KMS-11 (cell line): Measurements from ENCODE around the gene ABTB2.

Source experiments
- H2AFZ ChIP-seq: fragments of 200-600 bp; sonication (generic); 2 replicates; pipeline ENCODE4 v1.6.1; 2016; ENCODE audit warnings: antibody characterized with exemption, mixed run types, low read depth
- H3K27ac ChIP-seq: fragments of 200-600 bp; sonication (generic); 2 replicates; pipeline ENCODE4 v1.6.1; 2016; ENCODE audit warnings: mild to moderate bottlenecking, mixed run types
- H3K27me3 ChIP-seq: fragments of 200-600 bp; sonication (generic); 2 replicates; pipeline ENCODE4 v1.6.1; 2017; ENCODE audit warnings: mild to moderate bottlenecking, low read depth, mixed run types, moderate library complexity; ENCODE audit not compliant: insufficient read depth
- H3K36me3 ChIP-seq: fragments of 200-600 bp; sonication (generic); 2 replicates; pipeline ENCODE4 v1.6.1; 2017; ENCODE audit warnings: mild to moderate bottlenecking, mixed run types; ENCODE audit not compliant: insufficient read depth
- H3K4me1 ChIP-seq: fragments of 200-600 bp; sonication (generic); 2 replicates; pipeline ENCODE4 v1.6.1; 2016; ENCODE audit warnings: mild to moderate bottlenecking, low read depth, mixed run types; ENCODE audit not compliant: poor library complexity, severe bottlenecking
- H3K4me2 ChIP-seq: fragments of 200-600 bp; sonication (generic); 2 replicates; pipeline ENCODE4 v1.7.0; 2016; ENCODE audit warnings: mild to moderate bottlenecking, mixed run types
- H3K4me3 ChIP-seq: fragments of 200-600 bp; sonication (generic); IDR thresholded peaks from 2 replicates; pipeline ENCODE4 v1.6.1; 2017; ENCODE audit warnings: low read depth, low read length, mixed read lengths; ENCODE audit not compliant: insufficient read depth
- H3K79me2 ChIP-seq: fragments of 200-600 bp; sonication (generic); 2 replicates; pipeline ENCODE4 v1.6.1; 2016; ENCODE audit warnings: low read depth, mixed run types; ENCODE audit not compliant: insufficient read depth
- H3K9ac ChIP-seq: fragments of 200-600 bp; sonication (generic); 2 replicates; pipeline ENCODE4 v1.6.1; 2016; ENCODE audit warnings: mild to moderate bottlenecking, mixed run types
- H4K20me1 ChIP-seq: fragments of 200-600 bp; sonication (generic); 2 replicates; pipeline ENCODE4 v1.6.1; 2016; ENCODE audit warnings: mild to moderate bottlenecking, mixed run types; ENCODE audit not compliant: insufficient read depth
- CTCF ChIP-seq: fragments of 200-600 bp; sonication (generic); conservative IDR thresholded peaks from 2 replicates; pipeline ENCODE4 v1.6.1; 2017; ENCODE audit warnings: low read depth, mild to moderate bottlenecking, antibody characterized with exemption, low read length, moderate library complexity, mixed read lengths

ABTB2 gene

GRCh38 chr11:34150494-34151151, 207.2 kb downstream of the ABTB2 start:
- H3K79me2 ChIP-seq, result no peaks in the 10 kb centered on the region
- H4K20me1 ChIP-seq, result no peaks in the 10 kb centered on the region
- H3K27me3 ChIP-seq, result no peaks in the 10 kb centered on the region
- no peaks in the 10 kb centered on the region for H3K4me1 ChIP-seq
- no peak overlapping the region for H3K9ac ChIP-seq
- H3K4me2 ChIP-seq, result no peak overlapping the region
- H3K27ac ChIP-seq, result no peak overlapping the region
- H3K36me3 ChIP-seq, result peaks cover 6% of the 10 kb centered on the region; the same call in 1 of the 2 replicates
- no peak for TF ChIP-seq CTCF
- no peak overlapping the region for H3K4me3 ChIP-seq
- H2AFZ ChIP-seq, result no peak overlapping the region

- no peaks in the 10 kb centered on the region for H3K4me1 ChIP-seq
- TF ChIP-seq CTCF, result peak; percentile 34; the same call in 1 of the 2 replicates
- peaks cover 7% of the 10 kb centered on the region; the same call in 1 of the 2 replicates for H3K36me3 ChIP-seq
- H3K27me3 ChIP-seq, result no peaks in the 10 kb centered on the region
- H3K4me3 ChIP-seq, result no peak overlapping the region
- no peaks in the 10 kb centered on the region for H3K79me2 ChIP-seq
- H3K4me2 ChIP-seq, result no peak overlapping the region
- H3K9ac ChIP-seq, result no peak overlapping the region
- no peak overlapping the region for H2AFZ ChIP-seq
- H3K27ac ChIP-seq, result no peak overlapping the region
- no peaks in the 10 kb centered on the region for H4K20me1 ChIP-seq
Observed at GRCh38 chr11:34149786-34150185, 208.0 kb downstream of the ABTB2 start.

GRCh38 chr11:34149274-34149673, 208.5 kb downstream of the ABTB2 start:
- no peak overlapping the region for H3K4me2 ChIP-seq
- H3K27me3 ChIP-seq, result no peaks in the 10 kb centered on the region
- H2AFZ ChIP-seq, result no peak overlapping the region
- no peak overlapping the region for H3K9ac ChIP-seq
- no peak for TF ChIP-seq CTCF
- no peaks in the 10 kb centered on the region for H3K4me1 ChIP-seq
- H3K36me3 ChIP-seq, result peaks cover 7% of the 10 kb centered on the region; the same call in 1 of the 2 replicates
- H3K4me3 ChIP-seq, result no peak overlapping the region
- H4K20me1 ChIP-seq, result no peaks in the 10 kb centered on the region
- no peak overlapping the region for H3K27ac ChIP-seq
- H3K79me2 ChIP-seq, result no peaks in the 10 kb centered on the region

GRCh38 chr11:34148504-34149165, 209.2 kb downstream of the ABTB2 start:
- no peak overlapping the region for H3K27ac ChIP-seq
- H3K79me2 ChIP-seq, result no peaks in the 10 kb centered on the region
- H3K9ac ChIP-seq, result no peak overlapping the region
- no peak overlapping the region for H3K4me3 ChIP-seq
- H4K20me1 ChIP-seq, result no peaks in the 10 kb centered on the region
- no peaks in the 10 kb centered on the region for H3K27me3 ChIP-seq
- H3K4me2 ChIP-seq, result no peak overlapping the region
- no peak for TF ChIP-seq CTCF
- H3K4me1 ChIP-seq, result no peaks in the 10 kb centered on the region
- peaks cover 7% of the 10 kb centered on the region; the same call in 1 of the 2 replicates for H3K36me3 ChIP-seq
- no peak overlapping the region for H2AFZ ChIP-seq
